Left forelimb (tissue), 1 donor: ENCODE results near the gene ZFHX3.
"Not testable (repeated sequence)": the region's sequence is repeated elsewhere in the genome, so short reads cannot be mapped to it uniquely, and the experiment has no call there.

Experiments used
- DNase-seq: peaks from one replicate; pipeline ENCODE4 v3.0.0-alpha.2; 2018; ENCODE audit warnings: low spot score

The ZFHX3 gene, protein sequence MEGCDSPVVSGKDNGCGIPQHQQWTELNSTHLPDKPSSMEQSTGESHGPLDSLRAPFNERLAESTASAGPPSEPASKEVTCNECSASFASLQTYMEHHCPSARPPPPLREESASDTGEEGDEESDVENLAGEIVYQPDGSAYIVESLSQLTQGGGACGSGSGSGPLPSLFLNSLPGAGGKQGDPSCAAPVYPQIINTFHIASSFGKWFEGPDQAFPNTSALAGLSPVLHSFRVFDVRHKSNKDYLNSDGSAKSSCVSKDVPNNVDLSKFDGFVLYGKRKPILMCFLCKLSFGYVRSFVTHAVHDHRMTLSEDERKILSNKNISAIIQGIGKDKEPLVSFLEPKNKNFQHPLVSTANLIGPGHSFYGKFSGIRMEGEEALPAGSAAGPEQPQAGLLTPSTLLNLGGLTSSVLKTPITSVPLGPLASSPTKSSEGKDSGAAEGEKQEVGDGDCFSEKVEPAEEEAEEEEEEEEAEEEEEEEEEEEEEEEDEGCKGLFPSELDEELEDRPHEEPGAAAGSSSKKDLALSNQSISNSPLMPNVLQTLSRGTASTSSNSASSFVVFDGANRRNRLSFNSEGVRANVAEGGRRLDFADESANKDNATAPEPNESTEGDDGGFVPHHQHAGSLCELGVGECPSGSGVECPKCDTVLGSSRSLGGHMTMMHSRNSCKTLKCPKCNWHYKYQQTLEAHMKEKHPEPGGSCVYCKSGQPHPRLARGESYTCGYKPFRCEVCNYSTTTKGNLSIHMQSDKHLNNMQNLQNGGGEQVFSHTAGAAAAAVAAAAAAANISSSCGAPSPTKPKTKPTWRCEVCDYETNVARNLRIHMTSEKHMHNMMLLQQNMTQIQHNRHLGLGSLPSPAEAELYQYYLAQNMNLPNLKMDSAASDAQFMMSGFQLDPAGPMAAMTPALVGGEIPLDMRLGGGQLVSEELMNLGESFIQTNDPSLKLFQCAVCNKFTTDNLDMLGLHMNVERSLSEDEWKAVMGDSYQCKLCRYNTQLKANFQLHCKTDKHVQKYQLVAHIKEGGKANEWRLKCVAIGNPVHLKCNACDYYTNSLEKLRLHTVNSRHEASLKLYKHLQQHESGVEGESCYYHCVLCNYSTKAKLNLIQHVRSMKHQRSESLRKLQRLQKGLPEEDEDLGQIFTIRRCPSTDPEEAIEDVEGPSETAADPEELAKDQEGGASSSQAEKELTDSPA (N-terminal part only)

DNA sequence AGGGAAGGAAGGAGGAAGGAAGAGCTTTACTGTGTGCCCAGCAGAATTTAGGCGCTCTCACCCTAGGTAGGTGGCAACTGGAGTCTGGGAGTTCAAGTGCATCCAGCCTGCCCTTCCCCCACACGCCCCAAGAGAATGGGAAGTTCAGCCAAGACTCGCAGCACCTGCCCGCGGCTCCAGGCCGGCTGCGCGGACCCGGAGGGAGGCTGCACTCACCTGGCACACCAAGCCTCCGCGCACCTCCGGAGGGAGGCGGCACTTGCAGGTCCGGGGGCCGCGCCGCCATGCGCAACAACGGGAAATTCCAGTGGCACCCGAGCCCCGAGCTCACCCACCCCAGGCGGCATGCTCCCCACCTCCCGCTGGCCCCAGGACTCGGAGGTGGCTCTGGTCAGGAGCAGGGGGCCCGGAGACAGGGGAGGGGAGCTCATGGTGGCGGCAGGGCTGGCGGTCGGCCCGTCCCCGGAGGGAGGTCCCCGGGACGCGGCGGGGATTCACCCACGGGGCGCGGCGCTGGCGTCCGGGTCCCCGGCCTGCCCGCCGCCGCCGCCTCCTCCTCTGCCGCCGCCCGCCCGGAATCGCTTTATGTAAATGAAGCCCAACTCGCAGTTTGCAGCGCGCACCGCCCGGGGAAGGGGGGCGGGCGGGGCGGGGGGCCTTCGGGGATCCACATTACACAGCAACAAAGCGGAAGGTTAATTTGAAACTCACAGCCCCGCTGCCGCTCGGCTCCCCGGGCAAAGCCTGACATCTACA is at the start of gene ZFHX3:
ZFHX3 (minus strand) TSS at position 593 of the 756 bp plus-strand sequence. CDS start 87,983 bp downstream, outside the sequence.
- DNase-seq, result peak; percentile 87

DNA sequence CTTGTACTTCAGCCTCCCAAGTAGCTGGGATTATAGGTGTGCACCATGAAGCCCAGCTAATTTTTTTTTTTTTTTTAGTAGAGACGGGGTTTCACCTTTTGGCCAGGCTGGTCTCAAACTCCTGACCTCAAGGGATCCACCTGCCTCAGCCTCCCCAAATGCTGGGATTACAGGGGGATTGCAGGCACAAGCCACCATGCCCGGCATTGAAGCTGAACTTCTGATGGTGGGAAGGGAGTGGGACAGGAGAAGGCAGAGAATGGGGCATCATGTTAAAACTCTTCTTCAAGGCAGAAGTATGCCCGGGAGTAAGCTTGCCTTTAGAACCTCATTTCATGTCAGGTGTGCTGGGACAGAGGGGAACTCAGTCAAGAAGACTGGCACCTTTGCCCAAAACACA is 48.6 kb upstream of the ZFHX3 start:
- no peak for DNase-seq

DNA sequence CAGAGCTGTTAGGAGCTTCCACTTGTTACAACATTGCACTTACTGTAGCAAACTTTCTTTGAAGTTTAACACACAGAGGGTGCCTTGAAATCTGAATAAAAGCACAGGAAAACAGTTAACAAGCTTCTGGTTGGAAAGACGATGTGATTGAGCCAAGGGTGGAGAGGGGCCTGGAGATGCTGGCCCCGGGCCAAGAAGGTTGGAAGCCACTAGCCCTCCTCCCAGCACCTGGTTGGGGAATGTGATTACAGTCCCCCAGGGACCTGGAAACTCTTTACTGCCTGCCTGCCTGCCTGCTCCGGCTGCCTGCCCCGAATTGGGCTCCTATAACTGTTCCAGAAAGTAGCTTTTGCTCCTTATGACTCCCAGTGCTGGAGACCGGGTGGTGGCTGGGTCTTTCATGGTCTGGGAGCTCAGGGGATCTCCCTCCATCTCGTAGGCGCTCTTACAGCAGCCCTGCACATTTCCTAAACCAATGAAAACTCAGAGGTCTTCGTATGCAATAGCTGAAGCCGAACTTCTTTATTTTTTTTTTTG is 48.0 kb upstream of the ZFHX3 start:
- peak; percentile 76 for DNase-seq

DNA sequence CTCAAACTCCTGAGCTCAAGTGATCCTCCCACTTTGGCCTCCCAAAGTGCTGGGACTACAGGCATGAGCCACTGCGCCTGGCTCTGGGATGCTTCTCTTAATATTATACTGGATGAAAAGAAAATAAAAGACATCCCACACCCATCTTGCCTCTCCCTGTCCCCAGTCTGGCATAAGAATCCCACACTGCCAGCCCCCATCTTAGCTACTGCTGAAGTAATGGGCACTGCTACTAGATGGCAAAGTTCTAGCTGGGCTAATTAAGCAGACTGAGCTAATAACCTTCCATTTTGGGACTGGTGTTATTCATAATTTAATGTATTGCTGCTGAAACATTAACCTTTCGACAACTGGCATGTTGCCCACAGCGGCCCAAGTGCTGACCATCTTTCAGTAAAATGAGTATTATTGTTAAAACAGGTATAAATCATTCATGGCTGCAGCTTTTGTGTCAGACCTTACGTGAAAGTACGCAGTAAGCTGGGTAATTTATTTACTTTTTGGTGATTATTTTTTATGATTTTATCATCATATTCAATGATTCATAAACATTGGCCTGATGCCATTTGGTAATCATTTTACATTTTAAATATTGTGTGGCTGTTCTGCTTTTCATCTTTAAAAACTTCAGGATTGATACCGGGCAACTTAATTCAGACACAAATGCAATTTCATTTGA is 47.4 kb upstream of the ZFHX3 start:
- no peak for DNase-seq

DNA sequence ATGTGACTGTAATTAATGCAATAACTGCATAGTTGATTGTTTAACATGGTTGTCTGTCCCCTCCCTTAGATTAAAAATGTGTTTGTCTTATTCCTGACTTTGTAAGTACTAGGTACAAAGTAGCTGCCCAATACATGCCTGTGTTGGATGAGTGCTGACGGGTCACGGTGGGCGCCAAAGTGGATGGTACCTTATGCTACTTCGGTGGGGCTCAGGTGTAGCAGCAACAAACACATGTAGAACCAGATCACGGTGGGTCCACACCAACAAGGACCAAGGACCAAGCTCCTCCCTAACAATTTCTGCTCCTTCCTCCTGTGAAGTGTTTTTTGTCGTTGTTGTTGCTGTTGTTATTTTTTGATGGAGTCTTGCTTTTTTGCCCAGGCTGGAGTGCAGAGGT is 46.4 kb upstream of the ZFHX3 start:
- DNase-seq, result no peak

DNA sequence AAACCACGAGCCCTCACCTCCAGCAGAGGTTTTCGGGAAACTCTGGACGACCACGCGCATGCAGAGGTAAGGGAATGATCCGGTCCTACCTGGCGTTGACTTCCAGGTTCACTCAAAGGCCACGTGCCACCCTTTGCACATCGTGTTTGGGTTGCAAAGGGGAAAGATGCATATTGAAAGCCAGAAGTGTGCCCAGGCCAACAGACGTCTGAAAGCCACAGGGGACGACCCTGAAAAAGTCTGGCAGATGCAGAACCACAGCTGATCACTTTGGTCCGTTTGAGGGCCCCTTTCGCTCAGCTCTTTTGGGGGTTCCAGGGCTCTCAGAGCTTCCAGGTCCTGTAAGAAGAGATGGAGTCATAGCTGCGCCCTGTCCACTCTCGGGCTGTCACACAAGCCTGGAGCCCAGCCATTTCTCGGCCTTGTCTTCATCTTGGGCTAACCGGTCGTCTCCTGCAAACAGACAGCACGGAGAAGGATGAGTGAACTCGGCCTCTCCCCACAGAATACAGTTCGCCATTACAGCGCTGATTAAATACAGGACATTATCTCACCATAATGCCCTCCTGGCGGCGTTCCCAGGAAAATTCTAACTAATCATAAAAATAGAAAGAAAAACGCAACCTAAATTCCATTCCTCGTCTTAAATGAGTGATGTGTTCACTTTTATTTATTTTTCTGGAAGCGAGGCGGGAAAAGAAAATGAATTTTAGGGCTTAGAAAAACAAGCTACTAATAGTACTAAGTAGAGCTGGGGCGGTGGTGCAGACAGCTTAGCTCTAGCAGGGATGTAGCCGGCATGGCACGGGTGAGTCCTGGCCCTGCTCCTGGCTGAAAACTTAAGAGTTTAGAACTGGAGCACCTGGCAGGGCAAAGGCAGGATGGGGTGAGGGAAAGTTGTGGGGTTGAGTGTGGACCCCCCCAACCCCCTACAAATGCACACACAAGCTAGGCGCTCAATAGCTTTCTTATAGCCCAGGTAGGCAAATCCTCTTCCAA is 45.5 kb upstream of the ZFHX3 start:
- no peak for DNase-seq

DNA sequence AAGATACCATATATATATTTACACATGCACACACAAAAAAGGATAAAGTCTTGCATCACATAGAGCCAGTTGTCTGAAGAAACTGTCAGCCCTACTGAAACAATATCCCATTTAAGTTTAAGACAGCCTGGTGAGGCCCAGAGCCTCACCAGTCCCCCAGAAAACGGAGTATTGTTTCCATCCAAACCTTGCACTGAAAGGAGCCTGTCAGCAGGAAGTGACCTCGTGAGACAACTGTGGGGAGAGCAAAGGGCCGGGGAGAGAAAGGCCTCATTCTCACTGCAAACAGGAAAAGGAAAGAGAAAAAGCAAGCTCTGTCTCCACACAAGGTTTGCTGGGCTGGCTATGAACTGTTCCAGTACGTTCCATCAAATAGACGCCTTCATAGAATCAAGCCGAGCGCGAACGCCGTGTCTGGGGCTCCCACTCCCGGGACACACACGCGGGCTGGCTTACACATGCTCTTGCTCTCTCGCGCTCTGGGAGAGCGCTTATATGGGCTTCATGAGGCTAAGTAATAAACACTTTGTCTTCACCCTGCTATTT is 44.4 kb upstream of the ZFHX3 start:
- no peak for DNase-seq

DNA sequence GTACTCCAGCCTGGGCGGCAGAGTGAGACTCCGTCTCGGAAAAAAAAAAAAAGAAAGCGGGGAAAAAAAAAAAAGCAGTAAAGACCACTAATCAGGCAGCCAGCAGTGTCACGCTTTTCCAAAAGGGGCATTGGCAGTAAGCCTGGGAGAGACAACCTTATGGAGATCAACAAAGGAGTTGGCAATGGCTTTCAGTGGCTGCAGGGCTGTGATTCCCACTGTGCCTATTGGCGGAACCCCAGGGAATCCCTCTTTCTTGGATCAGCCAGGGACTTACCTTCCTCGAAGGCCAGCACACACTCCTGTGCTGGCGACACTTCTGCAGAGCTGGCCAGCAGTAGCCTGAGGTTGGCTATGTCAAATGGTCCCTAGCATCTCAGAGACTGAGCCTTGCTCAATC is 43.2 kb upstream of the ZFHX3 start:
- no peak for DNase-seq

DNA sequence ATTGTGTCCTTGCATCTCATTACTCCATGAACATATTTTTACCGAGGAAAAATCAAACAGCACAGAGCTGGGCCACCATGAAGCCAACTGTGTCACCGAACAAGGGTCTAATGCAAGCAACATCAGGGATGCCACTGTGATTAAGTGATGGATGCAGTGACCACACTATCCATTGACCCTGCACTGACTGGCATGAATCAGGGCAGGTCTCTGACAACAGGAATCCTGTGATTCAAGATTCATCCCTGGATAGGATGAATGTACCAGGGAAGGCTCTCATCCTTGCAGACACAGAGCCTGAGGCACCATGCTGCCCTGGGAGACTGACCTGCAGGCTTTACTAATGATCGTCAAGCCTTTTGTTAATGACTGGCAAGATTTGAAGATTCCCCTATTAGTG is 41.5 kb upstream of the ZFHX3 start:
- no peak for DNase-seq

DNA sequence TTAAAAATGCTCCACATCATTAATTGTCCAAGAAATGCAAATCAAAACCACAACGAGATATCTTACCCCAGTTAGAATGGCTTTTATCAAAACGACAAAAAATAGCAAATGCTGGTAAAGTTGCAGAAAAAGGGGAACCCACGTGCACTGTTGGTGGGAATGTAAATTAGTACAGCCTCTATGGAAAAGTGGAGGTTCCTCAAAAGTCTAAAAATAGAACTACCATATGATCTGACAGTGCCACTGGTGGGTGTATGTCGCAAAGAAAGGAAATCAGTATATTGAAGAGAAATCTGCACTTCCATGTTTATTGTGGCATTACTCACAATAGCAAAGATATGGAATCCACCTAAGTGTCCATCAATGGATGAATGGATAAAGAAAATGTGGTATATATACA is 38.2 kb upstream of the ZFHX3 start:
- DNase-seq, result no peak

DNA sequence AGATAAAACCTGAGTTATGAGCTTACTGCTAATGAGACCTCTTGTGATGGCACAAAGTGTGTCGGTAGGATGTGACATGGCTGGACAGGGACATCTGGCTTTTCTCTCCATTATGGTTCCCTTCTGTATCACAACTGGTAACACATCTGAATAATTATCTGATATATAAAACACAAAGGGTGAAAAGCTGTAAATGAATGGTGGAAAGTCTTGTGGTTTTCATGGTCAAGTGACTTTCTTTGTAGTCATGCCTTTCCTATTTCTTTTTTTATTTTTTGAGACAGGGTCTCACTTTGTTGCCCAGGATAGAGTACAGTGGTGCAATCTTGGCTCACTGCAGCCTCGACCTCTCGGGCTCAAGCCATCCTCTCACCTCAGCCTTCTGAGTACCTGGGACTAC is 35.3 kb upstream of the ZFHX3 start:
- DNase-seq, result no peak

DNA sequence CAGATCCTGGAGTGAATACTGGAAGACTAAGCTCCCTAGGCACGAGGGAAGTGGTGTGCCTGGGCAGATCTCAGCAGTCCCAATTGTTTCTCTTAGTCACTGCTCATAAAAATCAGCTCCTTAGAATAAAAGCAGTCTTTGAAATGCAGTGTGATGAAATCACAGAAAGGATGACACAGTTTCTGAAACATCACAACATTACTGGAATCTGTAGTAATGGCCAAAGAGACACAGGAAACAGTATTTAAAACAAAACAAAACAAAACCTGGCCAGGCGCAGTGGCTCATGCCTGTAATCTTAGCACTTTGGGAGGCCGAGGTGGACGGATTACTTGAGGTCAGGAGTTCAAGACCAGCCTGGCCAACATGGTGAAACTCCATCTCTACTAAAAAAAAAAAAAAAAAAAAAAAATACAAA is 34.7 kb upstream of the ZFHX3 start:
- not testable (repeated sequence) for DNase-seq

DNA sequence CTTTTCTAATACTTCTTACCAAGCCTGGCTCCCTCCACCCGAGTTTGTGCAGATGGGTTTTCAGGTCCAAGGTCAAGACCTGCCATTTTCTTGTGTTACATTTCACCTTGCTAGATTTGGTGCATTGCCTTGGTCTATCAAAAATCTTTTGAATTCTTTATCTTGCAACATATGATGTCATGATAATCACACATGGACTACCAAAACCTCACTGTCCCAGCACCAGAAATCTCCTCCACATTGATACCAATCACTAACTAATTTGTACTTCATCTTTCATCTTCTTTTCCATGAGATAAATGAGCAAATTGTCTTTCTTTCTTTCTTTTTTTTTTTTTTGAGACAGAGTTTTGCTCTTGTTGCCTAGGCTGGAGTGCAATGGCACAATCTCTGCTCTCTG is 33.0 kb upstream of the ZFHX3 start:
- no peak for DNase-seq

DNA sequence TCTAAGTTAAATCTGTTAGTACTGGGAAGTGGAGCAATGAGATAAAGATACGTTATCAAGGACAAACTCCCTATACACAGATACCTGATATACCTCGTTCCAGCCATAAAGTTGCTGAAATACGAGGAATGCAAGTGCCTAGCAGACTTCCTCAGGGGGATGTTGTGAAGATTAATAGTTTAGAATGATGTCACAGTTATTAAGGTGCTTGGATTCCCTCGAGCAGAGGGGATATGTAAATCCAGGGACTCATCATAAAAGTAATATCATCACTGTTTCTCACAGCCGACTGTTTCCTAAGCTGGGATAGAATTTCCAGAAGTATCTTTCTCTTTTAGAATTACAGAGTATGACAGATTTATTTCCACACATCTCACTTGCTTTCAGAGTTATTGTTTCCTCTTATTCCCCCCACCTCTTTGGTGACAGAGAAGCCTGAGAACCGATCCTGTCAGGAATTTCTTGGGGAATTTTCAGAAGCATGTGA is 28.4 kb upstream of the ZFHX3 start:
- no peak for DNase-seq

DNA sequence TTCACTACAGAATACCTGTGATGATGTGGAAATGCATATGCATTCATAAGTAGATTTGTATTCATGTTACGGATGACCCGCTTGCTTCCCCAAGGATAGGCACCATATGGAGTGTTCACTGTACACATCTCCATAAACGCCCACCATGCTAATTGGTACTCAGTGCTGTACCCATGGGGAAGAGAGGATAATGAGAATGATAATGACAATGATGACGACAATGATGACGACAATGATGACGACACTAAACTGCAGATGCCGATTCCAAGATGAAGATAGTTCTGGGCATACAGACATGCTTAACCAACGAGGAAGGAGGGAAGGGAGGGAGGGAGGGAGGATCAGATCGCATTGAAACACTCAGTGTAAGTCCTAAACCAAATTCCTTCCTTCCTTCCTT is 26.5 kb upstream of the ZFHX3 start:
- DNase-seq, result no peak

DNA sequence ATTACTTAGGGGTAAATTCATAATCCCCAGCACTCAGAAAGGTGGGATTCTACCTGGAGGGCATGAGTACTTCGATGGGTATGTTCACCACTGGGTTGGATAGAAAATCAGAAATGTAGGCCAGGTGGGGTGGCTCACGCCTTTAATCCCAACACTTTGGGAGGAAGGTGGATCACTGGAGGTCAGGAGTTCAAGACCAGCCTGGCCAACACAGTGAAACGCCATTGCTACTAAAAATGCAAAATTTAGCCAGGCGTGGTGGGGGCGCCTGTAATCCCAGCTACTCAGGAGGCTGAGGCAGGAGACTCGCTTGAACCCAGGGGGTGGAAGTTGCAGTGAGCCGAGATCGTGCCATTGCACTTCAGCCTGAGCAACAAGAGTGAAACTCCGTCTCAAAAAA is 24.1 kb upstream of the ZFHX3 start:
- not testable (repeated sequence) for DNase-seq

DNA sequence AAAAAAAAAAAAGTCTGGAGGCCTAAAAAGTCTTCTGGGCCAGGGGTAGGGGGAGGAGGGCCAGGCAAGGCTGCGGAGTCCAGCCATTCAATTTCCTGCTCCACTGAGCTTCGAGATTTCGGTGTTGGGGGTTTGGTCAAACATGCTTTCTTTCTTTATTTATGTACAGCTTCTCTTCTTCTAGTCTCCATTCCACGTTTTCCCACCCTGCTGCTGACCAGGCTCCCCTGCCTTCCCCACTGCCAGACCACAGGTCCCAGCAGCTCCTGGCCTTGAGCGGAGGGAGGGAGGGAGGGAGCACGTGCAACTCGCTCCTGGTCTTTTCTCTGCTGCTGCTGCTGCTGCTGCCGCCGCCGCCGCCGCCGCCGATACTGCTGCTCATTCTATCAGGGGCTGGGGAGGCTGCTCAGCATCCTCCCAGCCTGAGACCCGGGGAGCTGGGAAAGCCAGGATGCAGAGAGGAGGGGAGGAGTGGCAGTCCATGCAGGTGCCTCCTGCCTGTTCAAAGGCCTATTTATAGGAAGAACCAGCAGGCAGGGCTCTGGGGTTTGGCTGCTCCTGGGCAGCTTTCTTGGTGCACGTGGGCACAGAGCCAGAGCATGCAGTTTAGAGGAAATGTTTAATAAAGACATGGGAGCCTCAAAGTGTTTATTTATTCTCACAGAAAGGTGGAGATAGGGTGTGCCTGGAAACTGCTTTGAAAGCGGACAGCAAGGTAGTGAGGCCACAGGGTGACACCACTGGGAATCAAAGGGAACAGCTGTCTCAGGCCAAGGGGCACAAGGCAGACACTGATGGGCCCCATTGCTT is 23.4 kb upstream of the ZFHX3 start:
- no peak for DNase-seq

DNA sequence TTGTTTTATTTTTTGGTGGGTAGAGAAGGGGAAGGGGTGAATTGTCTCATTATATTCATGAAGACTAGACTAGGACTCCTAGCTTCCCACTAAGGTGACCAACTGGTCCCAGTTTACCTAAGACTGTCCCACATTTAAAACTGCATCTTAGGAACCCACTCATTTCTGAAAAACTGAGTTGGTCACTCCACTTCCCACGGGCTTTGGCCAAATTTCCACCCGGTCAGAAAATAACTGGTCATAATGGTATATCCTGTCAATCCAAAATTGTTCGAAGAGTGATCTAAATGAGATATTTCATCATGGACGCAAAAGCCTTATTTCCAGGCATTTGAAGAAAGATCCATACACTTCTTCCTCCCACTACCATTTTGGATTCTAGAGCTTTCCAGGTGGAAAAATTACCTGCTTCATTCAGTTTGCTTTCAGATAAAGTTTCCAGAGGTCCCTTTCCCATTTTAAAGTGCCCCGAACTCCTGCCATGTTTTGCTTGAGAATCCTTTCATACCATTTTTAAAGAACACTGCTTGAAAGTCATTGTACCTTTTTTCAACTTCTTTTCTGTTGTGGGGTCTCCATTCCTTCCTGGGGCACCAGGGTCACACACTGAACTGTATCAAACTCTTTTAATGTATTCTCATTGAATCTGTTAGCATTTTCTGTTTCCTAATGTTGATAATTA is 21.8 kb upstream of the ZFHX3 start:
- no peak for DNase-seq
